ENCODE data around the gene SCN3A.

GRCh38 chr2:165060411-165060810, 143.4 kb downstream of the SCN3A start:
- TF ChIP-seq CEBPG (CRISPR knock-in tag; IDR thresholded peaks at IDR 0.05) (no peak), ZNF263 (CRISPR knock-in tag; IDR thresholded peaks at IDR 0.05) (no peak), IRX3 (CRISPR knock-in tag; IDR thresholded peaks at IDR 0.05; ENCODE audit: borderline replicate concordance, low read depth) (no peak), CTCF (CRISPR knock-in tag; IDR thresholded peaks at IDR 0.05) (no peak), ATF2 (CRISPR knock-in tag; IDR thresholded peaks at IDR 0.05) (no peak), ZBTB4 (CRISPR knock-in tag; IDR thresholded peaks at IDR 0.05; ENCODE audit: borderline replicate concordance) (no peak), REST (IDR thresholded peaks at IDR 0.05; ENCODE audit: borderline replicate concordance in 1 of 2, low read depth in 1 of 2, low read length in 2 of 2) (no peak), NR2F6 (IDR thresholded peaks at IDR 0.05) (no peak), NR2F6 (CRISPR knock-in tag; IDR thresholded peaks at IDR 0.05) (no peak), FOXO4 (CRISPR knock-in tag; conservative IDR thresholded peaks at IDR 0.05) (no peak)

All from HepG2 (cell line).